ENCODE data around the gene CFAP58.

CFAP58 gene

DNA sequence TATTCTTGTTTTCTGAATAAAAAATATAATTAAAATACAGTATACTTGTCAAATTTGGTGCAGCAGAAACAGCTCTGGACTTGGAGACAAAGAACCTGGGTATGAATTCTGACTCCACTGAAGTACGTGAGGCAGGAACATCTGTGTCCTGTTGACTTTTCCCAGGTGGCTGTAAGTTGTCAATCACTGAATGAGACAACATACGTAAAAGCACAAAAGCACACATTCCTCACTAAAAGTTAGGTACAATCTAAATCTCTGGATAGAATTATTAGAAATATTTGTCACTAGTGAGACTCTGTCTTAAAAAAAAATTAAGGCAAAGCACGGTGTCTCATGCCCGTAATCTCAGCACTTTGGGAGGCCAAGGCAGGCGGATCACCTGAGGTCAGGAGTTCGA, 18.1 kb downstream of the CFAP58 start:
- no peak for DNase-seq (ENCODE audit: low read depth in 1 of 2, low spot score in 1 of 2)

- no peak for DNase-seq (ENCODE audit: low read depth in 1 of 2, low spot score in 1 of 2)
Observed at GRCh38 chr10:104374591-104374990, 21.0 kb downstream of the CFAP58 start.

DNA sequence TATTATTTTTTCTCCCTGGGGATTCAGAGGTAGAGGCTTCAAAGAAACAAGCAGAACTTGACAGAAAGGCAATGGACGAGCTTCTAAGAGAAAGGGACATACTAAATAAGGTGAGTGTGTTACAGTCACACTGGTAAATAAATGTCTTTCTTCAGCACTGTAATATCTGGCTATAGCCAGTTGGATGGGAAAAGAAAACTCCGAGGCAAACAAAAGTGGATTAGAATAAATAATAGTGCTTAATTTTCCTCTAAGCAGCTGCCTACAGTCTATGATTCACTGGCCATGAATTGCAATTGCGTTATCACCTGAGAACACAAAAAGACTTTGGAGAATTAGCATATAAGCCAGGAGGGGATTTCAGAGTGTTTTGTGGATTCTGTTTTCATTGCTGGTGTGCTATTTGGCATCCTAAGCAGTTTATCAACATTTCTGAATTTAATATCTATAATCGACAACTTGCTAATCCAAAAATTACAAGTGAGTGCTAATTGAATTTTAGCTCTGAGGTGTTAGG, 23.2 kb downstream of the CFAP58 start:
- DNase-seq (ENCODE audit: low read depth in 1 of 2, low spot score in 1 of 2) = no peak

GRCh38 chr10:104380336-104380735, 26.7 kb downstream of the CFAP58 start:
- no peak for DNase-seq (ENCODE audit: low read depth in 1 of 2, low spot score in 1 of 2)

GRCh38 chr10:104387130-104387888, 33.7 kb downstream of the CFAP58 start:
- no peak for DNase-seq (ENCODE audit: low read depth in 1 of 2, low spot score in 1 of 2)

GRCh38 chr10:104388830-104389229, 35.2 kb downstream of the CFAP58 start:
- DNase-seq (ENCODE audit: low read depth in 1 of 2, low spot score in 1 of 2) = no peak

- DNase-seq (ENCODE audit: low read depth in 1 of 2, low spot score in 1 of 2) = no peak
Observed at GRCh38 chr10:104391150-104391968, 37.7 kb downstream of the CFAP58 start.

DNA sequence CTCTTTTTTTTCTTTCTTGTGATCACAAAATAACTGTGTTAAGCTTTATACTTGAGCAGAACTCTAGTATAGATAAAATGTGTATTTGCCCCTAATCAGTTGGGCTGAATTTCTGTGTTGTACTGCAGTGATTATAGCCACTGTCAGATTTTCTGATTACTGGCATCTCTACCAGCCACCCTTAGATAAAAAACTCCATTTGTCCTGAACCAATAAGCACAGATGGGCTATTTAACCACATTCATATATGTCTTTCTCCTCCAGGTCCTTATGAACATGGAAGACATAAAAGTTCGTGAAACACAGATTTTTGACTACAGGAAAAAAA, 38.3 kb downstream of the CFAP58 start:
- DNase-seq (ENCODE audit: low read depth in 1 of 2, low spot score in 1 of 2) = no peak

DNA sequence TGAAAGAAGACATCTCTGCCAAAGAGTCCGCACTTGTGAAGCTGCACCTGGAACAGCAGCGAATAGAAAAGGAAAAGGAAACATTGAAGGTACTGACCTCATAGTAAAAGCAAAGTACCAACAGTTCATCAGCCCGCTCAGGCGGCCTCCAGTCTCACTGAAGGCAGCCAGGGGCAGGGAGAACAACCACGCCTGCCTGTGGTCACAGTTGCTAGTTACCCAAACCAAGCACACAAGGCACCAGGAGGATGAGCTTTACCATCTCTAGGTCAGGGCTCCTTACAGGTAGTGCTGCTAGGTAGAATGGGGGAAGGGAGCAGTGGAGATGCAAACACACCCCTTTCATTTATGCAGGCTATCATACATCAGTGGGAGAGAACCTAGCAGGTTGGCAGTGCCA, 39.8 kb downstream of the CFAP58 start:
- no peak for DNase-seq (ENCODE audit: low read depth in 1 of 2, low spot score in 1 of 2)

DNA sequence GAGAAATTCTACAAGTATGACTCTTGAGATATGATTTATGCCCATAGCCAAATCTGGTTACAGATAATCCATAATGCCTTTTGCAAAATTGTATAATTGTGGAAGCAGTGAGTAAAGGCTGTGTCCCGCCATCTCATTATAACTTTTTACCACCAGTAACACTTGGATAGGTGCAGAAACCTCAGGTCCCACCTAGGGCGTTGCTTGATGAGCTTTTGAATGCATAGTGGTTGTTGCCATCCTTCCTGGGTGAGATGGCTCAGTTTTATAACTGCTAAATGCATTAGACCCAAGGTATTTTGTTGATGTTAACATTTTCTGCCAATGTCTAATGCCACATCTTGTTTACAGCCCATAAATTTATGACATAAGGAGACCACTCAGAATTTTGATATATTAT, 42.9 kb downstream of the CFAP58 start:
- no peak for DNase-seq (ENCODE audit: low read depth in 1 of 2, low spot score in 1 of 2)

DNA sequence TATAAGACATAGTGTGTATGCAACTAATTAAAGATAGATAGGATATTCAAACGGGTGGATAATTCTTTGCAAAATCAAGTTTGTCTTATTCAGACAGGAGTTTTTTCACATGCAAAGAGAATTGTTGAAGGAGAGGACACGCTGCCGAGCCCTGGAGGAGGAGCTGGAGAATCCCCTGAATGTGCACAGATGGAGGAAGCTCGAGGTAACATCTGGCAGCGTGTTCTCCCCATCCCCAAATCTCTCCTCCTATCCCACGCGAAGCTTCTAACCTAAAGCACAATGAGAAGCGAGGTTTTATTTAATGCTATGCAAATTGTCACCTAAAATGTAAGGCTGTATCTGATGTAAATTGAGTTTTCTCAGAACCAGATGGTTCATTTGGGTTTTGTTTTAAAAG, 50.0 kb downstream of the CFAP58 start:
- DNase-seq (ENCODE audit: low read depth in 1 of 2, low spot score in 1 of 2) = no peak

DNA sequence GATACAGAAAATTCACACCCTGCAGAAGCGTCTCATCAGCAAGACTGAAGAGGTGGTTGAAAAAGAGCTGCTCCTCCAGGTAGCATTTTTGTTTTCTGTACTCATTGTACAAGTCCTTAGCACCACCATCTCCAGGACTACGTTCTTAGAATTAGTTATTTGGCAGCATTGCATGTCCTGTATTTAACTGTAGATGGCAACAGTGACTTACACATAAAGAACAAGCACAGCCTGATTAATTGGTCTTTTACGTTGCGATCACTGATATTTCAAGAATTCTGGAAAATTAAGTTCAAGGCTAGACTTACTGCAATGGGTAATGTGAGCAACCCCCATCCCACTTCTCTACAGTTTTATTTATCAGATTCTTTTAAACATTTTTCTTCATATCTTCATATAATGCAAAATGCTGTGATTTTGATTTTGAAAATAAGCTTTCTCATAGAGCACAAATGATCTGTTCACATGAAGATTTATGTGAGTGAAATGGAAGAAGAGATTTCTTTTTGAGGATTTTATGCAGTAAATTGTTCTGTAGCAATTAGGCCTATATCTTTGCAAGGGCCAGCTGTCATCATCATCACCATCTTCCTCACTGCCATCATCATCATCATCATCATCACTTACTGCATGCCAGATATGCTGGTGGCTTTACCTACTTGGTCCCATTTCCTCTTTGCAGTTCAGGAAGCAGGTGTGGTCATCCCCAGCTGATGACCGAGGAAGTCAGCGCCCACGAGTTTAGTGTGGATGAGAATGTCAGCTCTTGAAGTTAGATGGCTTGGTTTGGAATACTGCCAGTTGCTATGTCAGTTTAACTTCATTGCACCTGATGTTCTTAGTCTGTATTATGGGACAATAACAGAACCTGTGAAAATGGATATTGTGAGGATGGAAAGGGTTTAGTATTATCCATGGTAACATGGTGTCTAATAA, 53.4 kb downstream of the CFAP58 start:
- no peak for DNase-seq (ENCODE audit: low read depth in 1 of 2, low spot score in 1 of 2)

DNA sequence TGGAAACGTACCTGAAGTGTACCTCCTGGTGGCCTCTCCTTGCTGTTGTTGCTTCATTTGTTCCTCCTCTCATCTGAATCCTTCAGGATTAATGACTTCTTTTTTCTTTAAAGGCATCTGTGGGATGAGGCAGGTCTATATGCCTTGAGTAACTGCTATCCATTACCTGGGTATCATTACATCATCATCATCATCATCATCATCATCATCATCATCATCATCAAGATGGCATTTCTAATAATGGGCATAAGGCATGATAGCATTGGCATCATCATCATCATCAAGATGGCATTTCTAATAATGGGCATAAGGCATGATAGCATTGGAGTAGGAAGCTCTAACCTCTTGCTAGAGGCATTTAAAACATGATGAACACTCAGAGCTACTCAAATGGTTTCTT, 59.9 kb downstream of the CFAP58 start:
- no peak for DNase-seq (ENCODE audit: low read depth in 1 of 2, low spot score in 1 of 2)

GRCh38 chr10:104415526-104416165, 62.0 kb downstream of the CFAP58 start:
- DNase-seq (ENCODE audit: low read depth in 1 of 2, low spot score in 1 of 2) = no peak

DNA sequence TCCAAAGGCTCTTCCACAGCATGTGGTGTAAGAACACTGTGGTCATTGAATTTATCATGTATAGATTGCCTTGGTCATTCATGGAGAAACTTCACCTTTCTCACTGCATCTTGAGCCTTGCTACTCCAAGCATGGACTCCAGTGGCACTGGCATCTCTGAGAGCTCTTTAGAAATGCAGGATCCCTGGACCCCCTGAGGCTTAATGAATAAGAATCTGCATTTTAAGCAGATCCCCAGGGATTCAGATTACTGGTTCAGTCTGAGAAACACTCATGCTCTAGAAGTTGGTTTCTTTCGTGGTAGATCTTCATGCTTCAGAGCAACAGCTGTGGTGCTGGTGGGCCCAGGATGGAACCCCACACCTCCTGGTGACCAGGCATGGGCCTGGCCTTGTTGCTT, 63.2 kb downstream of the CFAP58 start:
- DNase-seq (ENCODE audit: low read depth in 1 of 2, low spot score in 1 of 2) = no peak

DNA sequence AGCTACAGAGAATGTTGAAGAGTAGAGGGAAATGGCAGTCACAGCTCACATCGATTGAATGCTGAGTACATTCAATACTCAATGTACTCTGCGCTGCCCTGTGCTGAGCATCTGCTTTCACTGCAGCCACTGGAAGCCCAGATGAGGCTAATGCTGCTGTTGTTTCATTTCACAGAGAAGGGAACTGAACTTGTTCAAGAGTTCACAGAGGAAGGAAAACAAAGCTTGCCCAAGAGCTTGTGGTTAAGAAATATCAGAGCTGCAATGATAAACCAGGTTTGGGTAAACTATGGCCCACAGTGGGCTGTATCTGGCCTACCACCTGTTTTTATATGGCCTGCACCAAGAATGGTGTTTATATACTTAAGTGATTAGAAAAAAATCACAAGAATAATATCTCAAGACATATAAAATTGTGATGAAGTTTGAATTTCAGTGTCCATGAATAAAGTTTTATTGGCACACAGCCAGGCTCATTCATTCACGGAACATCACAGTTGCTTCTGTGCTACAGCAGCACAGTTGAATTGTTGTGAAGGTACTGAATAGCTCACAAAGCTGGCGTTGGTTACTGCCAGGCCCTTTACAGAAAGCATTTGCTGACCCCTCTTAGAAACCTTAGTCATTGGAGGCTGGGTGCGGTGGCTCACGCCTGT, 64.1 kb downstream of the CFAP58 start:
- no peak for DNase-seq (ENCODE audit: low read depth in 1 of 2, low spot score in 1 of 2)

GRCh38 chr10:104424719-104425118, 71.1 kb downstream of the CFAP58 start:
- no peak for DNase-seq (ENCODE audit: low read depth in 1 of 2, low spot score in 1 of 2)

- no peak for DNase-seq (ENCODE audit: low read depth in 1 of 2, low spot score in 1 of 2)
Observed at GRCh38 chr10:104427989-104428388, 74.4 kb downstream of the CFAP58 start.

DNA sequence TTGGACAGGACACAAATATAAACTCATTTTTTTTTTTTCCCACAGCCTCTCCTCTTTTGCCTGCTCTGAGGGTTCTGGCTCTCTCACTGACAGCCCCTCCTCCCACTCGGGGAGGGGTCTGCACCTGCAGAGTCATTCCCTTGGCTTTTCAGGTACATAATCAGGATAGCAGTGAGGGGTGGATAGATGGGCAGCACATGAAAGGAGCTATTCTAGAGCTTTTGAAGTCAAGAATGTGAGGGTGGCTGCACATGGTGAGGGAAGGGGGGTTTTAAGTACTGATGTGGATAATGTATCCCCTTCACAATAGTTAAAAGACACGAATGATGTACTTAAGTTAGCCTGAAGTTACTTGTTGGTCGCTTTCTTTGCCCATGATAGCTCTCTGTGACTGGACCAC, 76.2 kb downstream of the CFAP58 start:
- no peak for DNase-seq (ENCODE audit: low read depth in 1 of 2, low spot score in 1 of 2)

- DNase-seq (ENCODE audit: low read depth in 1 of 2, low spot score in 1 of 2) = no peak
Observed at GRCh38 chr10:104430360-104430759, 76.7 kb downstream of the CFAP58 start.

Measured in activated T-helper 1 cell treated with anti-CD3 and anti-CD28 coated beads, Interleukin-2, amount 50 U/mL, for 16 hours (primary cell).